Right lobe of liver (tissue), 4 donors: ENCODE measurements around the gene TCF7.

Experiments used
- CTCF ChIP-seq, 4 donors: fragments of 200-600 bp in 3 of 4; fragments of 450-650 bp in 1 of 4; IDR thresholded peaks; one replicate each; pipeline versions ENCODE4 v1.5.1 to v1.8.0; 2016 to 2022; ENCODE audit warnings: antibody characterized with exemption in 4 of 4, mild to moderate bottlenecking in 2 of 4
- POLR2A ChIP-seq: fragments of 450-650 bp; IDR thresholded peaks from one replicate; pipeline ENCODE4 v1.6.1; 2017; ENCODE audit warnings: antibody characterized with exemption, mild to moderate bottlenecking
- donor health status: DM: no; HTN: no; CAD: no.
- donor health status: DM: no; HTN: no; CAD: no.
- donor health status: DM: no; HTN: yes; CAD: no.

GRCh38 chr5:134097211-134097749, 17.2 kb upstream of the TCF7 start:
- TF ChIP-seq CTCF (IDR thresholded peaks at IDR 0.05): no peak
- no peak for TF ChIP-seq POLR2A
